GM06990 (cell line): ENCODE data around the gene ZMYND10.
A peak's percentile ranks its signal among the peaks of the same experiment; 100 is the strongest.

Experiments
- DNase-seq: peaks from one replicate; pipeline ENCODE4 v3.0.0-alpha.2; 2011; ENCODE audit not compliant: insufficient read length; ENCODE audit errors: extremely low read depth
- H3K27me3 ChIP-seq: replicated peaks from 2 replicates; pipeline ENCODE4 v1.6.0; 2011; ENCODE audit warnings: low read length; ENCODE audit not compliant: control insufficient read depth, insufficient read depth
- H3K36me3 ChIP-seq: 2 replicates; pipeline ENCODE4 v1.5.1; 2011; ENCODE audit warnings: low read length; ENCODE audit not compliant: control insufficient read depth, insufficient read depth
- H3K4me3 ChIP-seq: replicated peaks from 2 replicates; pipeline ENCODE4 v1.5.1; 2011; ENCODE audit warnings: low read depth, mild to moderate bottlenecking, control low read depth, low read length
- CTCF ChIP-seq: IDR thresholded peaks from 2 replicates; pipeline ENCODE4 v1.5.1; 2011; ENCODE audit warnings: low read length, control low read depth, mild to moderate bottlenecking, inconsistent platforms; ENCODE audit not compliant: insufficient read depth, poor library complexity, severe bottlenecking

The ZMYND10 gene

GRCh38 chr3:50341996-50342650, 3.4 kb downstream of the ZMYND10 start:
- DNase-seq, result no peak
- Histone ChIP-seq H3K4me3 (no peak overlapping the region), H3K36me3 (no peaks in the 10 kb centered on the region), H3K27me3 (no peaks in the 10 kb centered on the region)
- TF ChIP-seq CTCF, result no peak

GRCh38 chr3:50341537-50341936, 4.0 kb downstream of the ZMYND10 start:
- no peaks in the 10 kb centered on the region for H3K36me3 ChIP-seq
- TF ChIP-seq CTCF, result no peak
- H3K27me3 ChIP-seq, result no peaks in the 10 kb centered on the region
- DNase-seq, result no peak
- peak overlapping the region; percentile 93 for H3K4me3 ChIP-seq

- Histone ChIP-seq H3K27me3 (no peaks in the 10 kb centered on the region), H3K4me3 (peak within 1 kb of the TSS; percentile 93), H3K36me3 (no peaks in the 10 kb centered on the region)
- no peak for TF ChIP-seq CTCF
- DNase-seq, result peak; percentile 86
Observed at GRCh38 chr3:50340448-50341329, 4.8 kb downstream of the ZMYND10 start, which contains the start of gene RASSF1. Gene RASSF1, minus strand, starts transcription at chr3:50340836. Its CDS starts 31 bp downstream, at chr3:50340805.

- peak overlapping the region; percentile 93 for H3K4me3 ChIP-seq
- no peak for TF ChIP-seq CTCF
- H3K27me3 ChIP-seq, result no peaks in the 10 kb centered on the region
- DNase-seq, result no peak
- no peaks in the 10 kb centered on the region for H3K36me3 ChIP-seq
Observed at GRCh38 chr3:50340147-50340447, 5.4 kb downstream of the ZMYND10 start.

- no peak for TF ChIP-seq CTCF
- Histone ChIP-seq H3K36me3 (no peaks in the 10 kb centered on the region), H3K27me3 (no peaks in the 10 kb centered on the region), H3K4me3 (peak overlapping the region; percentile 93)
- DNase-seq, result no peak
Observed at GRCh38 chr3:50339485-50340146, 5.9 kb downstream of the ZMYND10 start.
